Left cardiac atrium (tissue), 4 donors: ENCODE results near the gene PTGDS. TPM values are rescaled to one million over a fixed set of nuclear protein-coding genes. Genes with fewer than 3 reads are reported as not detected.

Experiments used
- ATAC-seq, 2 donors: fragments of 200-7000 bp; cut with Tn5 transposase; one replicate each; pipeline ENCODE4 v1.9.1; 2020; ENCODE audit warnings: mild to moderate bottlenecking in 2 of 2, moderate library complexity in 2 of 2
- DNase-seq: peaks from one replicate; pipeline ENCODE4 v3.0.0-alpha.2; 2020
- intact Hi-C, 2 donors: fragments of 100-400 bp; cut with DNase I; formaldehyde crosslinking; loops; one replicate each; pipeline versions ENCODE4 v1.14.1 to v1.15.1; 2022 to 2023
- total RNA-seq, 2 donors: library from RNA; stranded (reverse); fragmentation: NEBNext Ultra II Directional; extraction: Animal tissue kit (Norgen Biotek cat#: 25700); gene quantifications; one replicate each; pipeline ENCODE4 v1.2.1, GENCODE V29; 2021
- donor health status: DM: no; HTN: yes; CAD: no.
- donor health status: DM: no; HTN: yes; CAD: no; lungs with severe emphysema.
- donor health status: DM: yes; HTN: yes; CAD: no.
- donor health status: Dilated cardiomyopathy.

The PTGDS gene
- total RNA-seq, 2 donors from 2014 or later: 3,329 to 4,014 TPM

GRCh38 chr9:136981588-136982231 lies 4.4 kb downstream of the PTGDS start:
- peak; percentile 79 for DNase-seq
- ATAC-seq: peak; percentile 2 to 3
- intact Hi-C loops: no loop called here

- DNase-seq (no peak), ATAC-seq (no peak)
- intact Hi-C loops: no loop called here
These were observed 5.1 kb downstream of the PTGDS start, which contains the start of gene LCNL1 for GRCh38 chr9:136982232-136983051. LCNL1 (plus strand) TSS chr9:136982993; CDS start chr9:136983587, 594 bp downstream.

- intact Hi-C loops: no loop called here
- DNase-seq: no peak
- ATAC-seq: no peak
These were observed 5.9 kb downstream of the PTGDS start for GRCh38 chr9:136983167-136983566.

- intact Hi-C loops: no loop called here
- ATAC-seq (no peak), DNase-seq (no peak)
These were observed 6.5 kb downstream of the PTGDS start for GRCh38 chr9:136983656-136984314.

- no peak for DNase-seq
These were observed 7.2 kb downstream of the PTGDS start for GRCh38 chr9:136984464-136985026.

GRCh38 chr9:136985027-136985602 lies 7.8 kb downstream of the PTGDS start:
- ATAC-seq (peak; percentile 8), DNase-seq (no peak)
- intact Hi-C loops: no loop called here

More at GRCh38 chr9:136984464-136985026, 7.2 kb downstream of the PTGDS start:
- intact Hi-C loops: no loop called here
- ATAC-seq: no peak

- intact Hi-C loops: no loop called here
- ATAC-seq: no peak
- DNase-seq: no peak
These were observed 8.5 kb downstream of the PTGDS start for GRCh38 chr9:136985853-136986252.

- no peak for ATAC-seq
- no peak for DNase-seq
- intact Hi-C loops: no loop called here
These were observed 11.6 kb downstream of the PTGDS start for GRCh38 chr9:136988872-136989271.

- intact Hi-C loops: loop anchor here in 1 of 2 donors (10.0 kb wide), 1 partner anchor 46 kb away; the partner anchor contains the start of genes C8G and FBXW5
- no peak for ATAC-seq
- DNase-seq: no peak
These were observed 13.1 kb downstream of the PTGDS start for GRCh38 chr9:136990242-136990911.

- ATAC-seq (peak; percentile 93 to 97), DNase-seq (peak; percentile 95)
- intact Hi-C loops: loop anchor here in 1 of 2 donors (10.0 kb wide), 1 partner anchor 47 kb away; the partner anchor contains the start of genes C8G and FBXW5
These were observed 14.9 kb downstream of the PTGDS start, which contains the start of gene PAXX for GRCh38 chr9:136991993-136992818. PAXX (plus strand) TSS chr9:136992422; CDS start chr9:136992444, 22 bp downstream.

- intact Hi-C loops: loop anchor here in 1 of 2 donors (10.0 kb wide), 1 partner anchor 48 kb away; the partner anchor contains the start of genes C8G and FBXW5
- ATAC-seq (no peak), DNase-seq (no peak)
These were observed 15.6 kb downstream of the PTGDS start for GRCh38 chr9:136992819-136993369.

GRCh38 chr9:136994180-136994887 lies 17.0 kb downstream of the PTGDS start:
- ATAC-seq (no peak), DNase-seq (no peak)
- intact Hi-C loops: loop anchor here in 1 of 2 donors (10.0 kb wide), 1 partner anchor 50 kb away; the partner anchor contains the start of genes C8G and FBXW5

- DNase-seq (no peak), ATAC-seq (no peak)
- intact Hi-C loops: loop anchor here in 1 of 2 donors (10.0 kb wide), 1 partner anchor 50 kb away; the partner anchor contains the start of genes C8G and FBXW5
These were observed 17.6 kb downstream of the PTGDS start for GRCh38 chr9:136994888-136995230.

GRCh38 chr9:136995362-136995761 lies 18.1 kb downstream of the PTGDS start:
- intact Hi-C loops: loop anchor here in 1 of 2 donors (10.0 kb wide), 1 partner anchor 51 kb away; the partner anchor contains the start of genes C8G and FBXW5
- ATAC-seq: no peak
- no peak for DNase-seq

GRCh38 chr9:136995772-136996311 lies 18.5 kb downstream of the PTGDS start:
- ATAC-seq (peak; percentile 1 to 7), DNase-seq (peak; percentile 72)
- intact Hi-C loops: loop anchor here in 1 of 2 donors (10.0 kb wide), 1 partner anchor 51 kb away; the partner anchor contains the start of genes C8G and FBXW5
